Measurements from ENCODE around the gene TMEM59L. TPM values are rescaled to one million over a fixed set of nuclear protein-coding genes. Genes with fewer than 3 reads are reported as not detected.

Gene TMEM59L
- total and polyA plus RNA-seq, 2 of the 13 experiments (the other 11 are each of a cell fraction or from before 2014, with no cell fraction given), result 0.97 to 5.5 TPM

DNA sequence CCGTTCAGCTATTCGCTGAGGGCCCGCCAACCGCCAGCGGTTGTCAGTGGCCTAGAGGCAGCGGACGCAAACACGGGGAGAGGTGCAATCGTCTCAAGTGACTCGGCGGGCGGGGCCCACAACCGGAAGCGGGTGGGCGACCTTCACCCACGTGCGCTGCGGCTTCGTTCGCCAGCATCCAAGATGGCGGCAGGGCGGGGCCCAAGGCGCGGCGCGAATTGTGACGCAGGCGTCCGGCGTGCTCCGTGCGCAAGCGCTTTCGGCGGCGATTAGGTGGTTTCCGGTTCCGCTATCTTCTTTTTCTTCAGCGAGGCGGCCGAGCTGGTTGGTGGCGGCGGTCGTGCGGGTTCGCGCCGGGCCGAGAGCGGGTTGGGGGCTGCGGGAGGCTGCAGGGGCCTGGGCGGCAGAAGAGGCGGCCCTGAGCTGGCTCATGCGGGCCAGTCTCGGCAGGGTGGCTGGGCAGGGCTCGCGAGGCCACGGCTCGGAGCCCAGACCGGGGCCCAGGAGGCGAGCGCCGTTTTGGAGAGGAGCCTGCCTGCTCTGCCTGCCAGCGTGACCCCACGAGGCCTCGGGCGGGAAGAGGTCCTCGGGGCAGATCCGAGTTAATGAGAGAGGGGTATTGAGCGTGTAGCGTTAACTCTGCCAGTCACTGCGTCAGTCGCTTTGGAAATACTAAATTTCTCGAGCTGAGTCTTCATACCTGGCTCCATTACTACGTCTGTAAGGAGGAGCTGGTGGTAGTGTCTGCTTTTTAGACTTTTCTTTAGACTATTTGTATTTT lies 40.9 kb upstream of the TMEM59L start, which contains the start of gene UBA52 (continued):
- TF ChIP-seq, protein P1, sequence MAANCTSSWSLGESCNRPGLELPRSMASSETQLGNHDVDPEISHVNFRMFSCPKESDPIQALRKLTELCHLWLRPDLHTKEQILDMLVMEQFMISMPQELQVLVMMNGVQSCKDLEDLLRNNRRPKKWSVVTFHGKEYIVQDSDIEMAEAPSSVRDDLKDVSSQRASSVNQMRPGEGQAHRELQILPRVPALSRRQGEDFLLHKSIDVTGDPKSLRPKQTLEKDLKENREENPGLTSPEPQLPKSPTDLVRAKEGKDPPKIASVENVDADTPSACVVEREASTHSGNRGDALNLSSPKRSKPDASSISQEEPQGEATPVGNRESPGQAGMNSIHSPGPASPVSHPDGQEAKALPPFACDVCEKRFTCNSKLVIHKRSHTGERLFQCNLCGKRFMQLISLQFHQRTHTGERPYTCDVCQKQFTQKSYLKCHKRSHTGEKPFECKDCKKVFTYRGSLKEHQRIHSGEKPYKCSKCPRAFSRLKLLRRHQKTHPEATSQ (CRISPR knock-in tag; IDR thresholded peaks at IDR 0.05; ENCODE audit: borderline replicate concordance), result 0 out of 2 replicates have a peak, but pooled peaks have one; percentile 45
- peak; percentile 74 for TF ChIP-seq ZNF883 (CRISPR knock-in tag; IDR thresholded peaks at IDR 0.05; ENCODE audit: not compliant biosample characterization)
- TF ChIP-seq TRIM24 (CRISPR knock-in tag; IDR thresholded peaks at IDR 0.05), result no peak
- 0 out of 2 replicates have a peak, but pooled peaks have one; percentile 68 for TF ChIP-seq CHCHD3 (CRISPR knock-in tag; IDR thresholded peaks at IDR 0.05)
- TF ChIP-seq ZNF598 (CRISPR knock-in tag; IDR thresholded peaks at IDR 0.05; ENCODE audit: borderline replicate concordance), result peak; percentile 76; the same call in 1 of the 2 replicates
- peak; percentile 30 for TF ChIP-seq DBP (CRISPR knock-in tag; IDR thresholded peaks at IDR 0.05; ENCODE audit: not compliant biosample characterization)
- TF ChIP-seq RBM39 (IDR thresholded peaks at IDR 0.05; ENCODE audit: low read depth, low read length, poor library complexity, severe bottlenecking), result peak; percentile 49
- peak; percentile 70; the same call in 1 of the 2 replicates for TF ChIP-seq MTF2 (CRISPR knock-in tag; IDR thresholded peaks at IDR 0.05; ENCODE audit: borderline replicate concordance)
- TF ChIP-seq, protein P2, sequence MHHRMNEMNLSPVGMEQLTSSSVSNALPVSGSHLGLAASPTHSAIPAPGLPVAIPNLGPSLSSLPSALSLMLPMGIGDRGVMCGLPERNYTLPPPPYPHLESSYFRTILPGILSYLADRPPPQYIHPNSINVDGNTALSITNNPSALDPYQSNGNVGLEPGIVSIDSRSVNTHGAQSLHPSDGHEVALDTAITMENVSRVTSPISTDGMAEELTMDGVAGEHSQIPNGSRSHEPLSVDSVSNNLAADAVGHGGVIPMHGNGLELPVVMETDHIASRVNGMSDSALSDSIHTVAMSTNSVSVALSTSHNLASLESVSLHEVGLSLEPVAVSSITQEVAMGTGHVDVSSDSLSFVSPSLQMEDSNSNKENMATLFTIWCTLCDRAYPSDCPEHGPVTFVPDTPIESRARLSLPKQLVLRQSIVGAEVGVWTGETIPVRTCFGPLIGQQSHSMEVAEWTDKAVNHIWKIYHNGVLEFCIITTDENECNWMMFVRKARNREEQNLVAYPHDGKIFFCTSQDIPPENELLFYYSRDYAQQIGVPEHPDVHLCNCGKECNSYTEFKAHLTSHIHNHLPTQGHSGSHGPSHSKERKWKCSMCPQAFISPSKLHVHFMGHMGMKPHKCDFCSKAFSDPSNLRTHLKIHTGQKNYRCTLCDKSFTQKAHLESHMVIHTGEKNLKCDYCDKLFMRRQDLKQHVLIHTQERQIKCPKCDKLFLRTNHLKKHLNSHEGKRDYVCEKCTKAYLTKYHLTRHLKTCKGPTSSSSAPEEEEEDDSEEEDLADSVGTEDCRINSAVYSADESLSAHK (CRISPR knock-in tag; IDR thresholded peaks at IDR 0.05; ENCODE audit: borderline replicate concordance), result 0 out of 2 replicates have a peak, but pooled peaks have one; percentile 1
- TF ChIP-seq DPF2 (CRISPR knock-in tag; IDR thresholded peaks at IDR 0.05; ENCODE audit: borderline replicate concordance, low read depth), result no peak; the same call in 1 of the 2 replicates
- TF ChIP-seq RNF2 (conservative IDR thresholded peaks at IDR 0.05; ENCODE audit: low read depth), result no peak
- no peak for TF ChIP-seq ZNF781 (CRISPR knock-in tag; IDR thresholded peaks at IDR 0.05; ENCODE audit: borderline replicate concordance, not compliant biosample characterization)
- TF ChIP-seq GATA4 (IDR thresholded peaks at IDR 0.05; ENCODE audit: borderline replicate concordance, low read depth), result no peak
- no peak for TF ChIP-seq ZNF550 (CRISPR knock-in tag; IDR thresholded peaks at IDR 0.05; ENCODE audit: borderline replicate concordance)
- no peak for TF ChIP-seq CAMTA2 (CRISPR knock-in tag; IDR thresholded peaks at IDR 0.05; ENCODE audit: borderline replicate concordance)
